Measurements from ENCODE around the gene PRELID3B.
A peak's percentile ranks its signal among the peaks of the same experiment; 100 is the strongest.
"Not testable (repeated sequence)": the region's sequence is repeated elsewhere in the genome, so short reads cannot be mapped to it uniquely, and the experiment has no call there.

The PRELID3B gene

DNA sequence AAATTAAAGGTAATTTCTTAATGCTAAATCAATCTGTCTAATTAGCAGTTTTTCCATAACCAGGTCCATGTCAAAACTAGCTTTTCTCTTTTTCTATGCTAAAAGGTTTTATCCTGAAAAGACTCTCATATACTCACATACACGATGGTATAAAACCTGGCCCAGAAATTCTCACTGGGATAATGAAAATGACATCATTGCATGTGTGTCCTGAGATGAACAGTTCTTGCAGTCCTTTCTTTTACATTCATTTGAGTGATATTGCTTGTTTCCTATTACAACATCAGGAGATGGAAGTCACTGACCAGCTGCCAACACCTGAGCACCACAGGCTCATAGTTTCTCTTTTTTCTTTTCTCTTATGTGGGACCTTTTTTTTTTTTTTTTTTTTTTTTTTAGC, 7.9 kb upstream of the PRELID3B start:
- DNase-seq = no peak

DNA sequence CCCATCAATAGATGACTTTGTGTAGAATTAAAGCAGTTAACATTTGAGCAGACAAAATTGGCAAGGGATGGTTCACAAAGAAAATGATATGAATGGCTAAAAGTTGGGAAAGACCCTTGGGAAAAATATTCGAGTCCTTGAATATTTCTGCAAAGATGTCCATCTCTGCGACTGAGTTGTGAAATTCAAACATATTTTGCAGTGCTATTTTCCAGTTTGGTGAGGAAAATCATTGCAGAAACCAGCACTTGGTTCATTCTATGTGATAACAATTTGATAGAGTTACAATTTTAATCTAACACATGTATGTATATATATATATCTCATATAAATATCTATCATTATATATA, 6.1 kb upstream of the PRELID3B start:
- DNase-seq = no peak

DNA sequence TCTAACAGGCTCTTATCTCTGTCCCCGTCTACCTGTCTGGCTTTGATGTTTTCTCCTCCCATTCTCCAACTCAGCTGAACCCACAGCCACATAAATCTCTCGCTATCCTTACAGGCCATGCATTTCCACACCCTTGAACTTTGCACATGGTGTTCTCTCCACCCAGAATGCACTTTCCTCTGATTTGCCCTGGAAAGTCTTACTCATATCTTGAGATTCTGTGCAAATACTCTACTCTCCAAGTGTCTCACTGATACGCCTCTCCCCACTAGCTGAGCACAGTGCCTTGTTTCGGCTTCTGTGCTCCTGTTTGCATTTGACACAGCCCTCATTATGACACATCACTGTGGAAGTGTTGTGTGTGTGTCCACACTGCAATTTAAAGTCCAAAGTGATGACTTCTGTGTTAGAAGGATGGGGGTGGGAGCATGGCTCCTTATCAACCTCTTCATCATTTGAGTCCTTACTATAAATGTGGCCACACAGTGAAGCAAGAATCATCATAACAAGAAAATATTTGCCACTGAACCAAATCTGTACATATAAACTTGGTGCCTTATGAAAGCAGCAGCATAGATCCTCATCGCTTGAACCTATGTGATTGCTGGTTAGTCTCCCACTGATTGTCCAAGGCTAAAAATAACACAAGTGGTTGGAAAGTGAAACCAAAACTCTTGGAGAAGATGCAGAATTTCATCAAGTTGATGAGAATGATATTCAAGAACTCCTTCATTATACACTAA, 5.5 kb upstream of the PRELID3B start:
- no peak for DNase-seq

DNA sequence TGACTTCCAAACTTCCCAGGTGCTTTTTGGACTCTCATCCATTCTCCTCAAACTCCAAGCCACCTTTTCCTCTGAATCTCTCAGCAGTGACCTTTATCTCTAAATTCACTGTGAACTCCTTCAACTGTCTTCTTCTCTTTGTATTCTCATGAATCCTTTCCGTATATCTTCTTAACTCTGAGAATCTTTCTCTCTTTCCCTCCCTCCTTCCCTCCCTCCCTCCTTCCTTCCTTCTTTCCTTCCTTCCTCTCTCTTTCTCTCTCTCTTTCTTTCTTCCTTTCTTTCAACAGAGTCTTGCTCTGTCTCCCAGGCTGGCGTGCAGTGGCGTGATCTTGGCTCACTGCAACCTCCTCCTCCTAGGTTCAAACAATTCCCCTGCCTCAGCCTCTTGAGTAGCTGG, 4.3 kb upstream of the PRELID3B start:
- DNase-seq = no peak

DNA sequence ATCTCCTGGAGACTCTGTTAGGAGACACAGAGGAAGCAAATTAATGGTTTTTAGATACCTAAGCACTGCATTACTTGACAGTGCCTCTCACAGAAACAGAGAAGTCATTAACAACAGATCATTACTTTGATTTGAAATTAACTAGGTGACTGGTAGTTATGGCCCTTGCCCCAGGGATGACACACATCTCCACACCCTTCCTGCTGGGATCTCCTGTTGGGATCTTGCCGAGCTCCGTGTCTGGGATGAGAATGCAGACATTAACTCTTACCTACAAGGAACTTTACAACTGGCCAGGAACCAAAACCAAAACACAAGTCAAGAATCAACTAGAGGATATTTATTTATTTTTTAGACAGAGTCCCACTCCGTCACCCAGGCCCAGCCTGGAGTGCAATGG, 2.2 kb upstream of the PRELID3B start:
- DNase-seq = no peak

DNA sequence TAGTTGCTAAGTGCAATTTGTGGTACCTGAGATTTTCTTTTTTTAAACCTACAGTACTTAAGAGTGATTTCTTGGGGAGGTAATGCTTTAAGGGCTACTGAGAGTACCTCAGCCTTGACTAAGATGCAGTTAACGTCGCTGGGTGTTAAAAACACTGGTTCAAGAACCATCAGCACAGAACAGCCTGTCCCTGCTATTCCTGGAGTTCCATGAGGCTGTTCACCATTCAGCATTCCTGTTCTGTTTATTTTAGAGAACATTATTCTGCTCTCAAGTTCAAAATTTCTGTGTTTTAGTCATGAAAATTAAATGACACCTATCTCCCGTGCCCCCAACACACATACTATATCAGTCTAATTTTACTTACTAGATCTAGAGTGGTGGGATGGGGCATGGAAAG, 1.7 kb upstream of the PRELID3B start:
- DNase-seq = no peak

DNA sequence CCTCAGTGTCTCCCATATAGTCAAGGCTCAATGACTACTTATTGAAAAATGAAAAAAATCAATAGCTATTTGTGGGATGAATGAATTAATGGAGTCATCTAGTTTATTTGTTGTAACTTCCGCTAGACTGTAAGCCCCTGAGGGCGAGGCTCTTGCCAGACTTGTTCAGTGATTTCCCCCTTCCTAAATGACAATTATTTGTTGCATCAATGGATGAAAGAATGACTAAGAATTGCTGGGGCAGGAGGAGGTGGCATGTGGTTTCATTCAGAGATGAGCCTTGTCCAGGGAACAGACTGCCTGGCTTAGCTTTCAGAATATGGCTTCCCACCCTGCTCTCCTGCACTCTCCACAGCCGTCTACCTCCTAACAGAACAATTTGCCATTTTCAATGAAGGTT, 1.1 kb upstream of the PRELID3B start:
- DNase-seq = no peak

DNA sequence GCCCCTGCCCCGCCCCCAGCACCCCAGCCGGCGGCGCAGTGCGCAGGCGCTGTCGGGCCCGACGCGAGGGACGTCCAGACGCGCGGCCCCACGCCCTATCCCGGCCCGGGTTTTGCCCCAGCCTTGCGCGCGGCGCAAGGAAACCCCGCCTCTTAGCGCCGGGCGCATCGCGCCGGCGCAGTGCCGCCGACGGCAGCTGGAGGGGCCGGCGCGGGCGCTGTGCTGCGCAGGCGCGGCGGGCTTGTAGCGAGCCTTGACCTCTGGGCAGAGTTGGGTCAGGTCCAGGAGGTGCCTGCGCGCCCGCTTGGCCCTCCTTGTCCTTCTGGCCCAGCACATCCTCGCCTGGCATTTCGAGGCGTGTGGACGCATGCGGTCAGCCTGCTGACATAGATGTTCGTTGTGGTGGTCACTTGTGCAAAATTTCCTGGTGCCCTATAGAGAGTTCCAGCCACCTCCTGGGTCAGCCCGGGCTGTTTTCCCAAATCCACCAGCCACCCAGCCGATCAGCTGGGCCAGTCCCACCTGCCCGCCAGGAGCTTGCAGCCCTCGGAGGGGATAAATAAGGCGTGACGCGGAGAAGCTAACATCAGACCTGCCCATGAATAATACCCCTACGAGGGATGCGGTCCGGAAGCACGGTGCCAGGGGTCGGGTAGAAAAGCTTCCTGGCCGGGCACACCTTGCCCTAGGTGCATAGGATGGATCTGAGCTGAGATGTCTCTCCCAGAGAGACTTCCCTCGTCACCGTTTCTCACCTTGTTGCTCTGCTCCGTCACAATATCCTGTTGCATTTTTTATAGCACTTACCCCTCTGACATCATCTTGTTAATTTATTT, 428 bp upstream of the PRELID3B start:
- DNase-seq = peak in 57 of 58 donors; percentile 32 to 93 (median 85)

DNA sequence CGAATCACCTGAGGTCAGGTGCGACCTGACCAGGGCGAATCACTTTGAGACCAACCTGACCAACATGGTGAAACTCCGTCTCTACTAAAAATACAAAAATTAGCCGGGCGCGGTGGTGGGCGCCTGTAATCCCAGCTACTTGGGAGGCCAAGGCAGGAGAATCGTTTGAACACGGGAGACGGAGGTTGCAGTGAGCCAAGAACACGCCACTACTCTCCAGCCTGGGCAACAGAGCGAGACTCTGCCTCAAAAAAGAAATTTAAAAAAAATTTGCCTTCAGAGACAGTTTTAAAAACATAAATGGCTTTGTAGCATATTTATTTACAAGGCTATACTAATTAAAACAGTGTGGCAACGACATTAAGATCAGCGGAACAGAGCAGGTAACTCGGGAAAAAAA, 1.1 kb downstream of the PRELID3B start:
- DNase-seq = not testable (repeated sequence)

DNA sequence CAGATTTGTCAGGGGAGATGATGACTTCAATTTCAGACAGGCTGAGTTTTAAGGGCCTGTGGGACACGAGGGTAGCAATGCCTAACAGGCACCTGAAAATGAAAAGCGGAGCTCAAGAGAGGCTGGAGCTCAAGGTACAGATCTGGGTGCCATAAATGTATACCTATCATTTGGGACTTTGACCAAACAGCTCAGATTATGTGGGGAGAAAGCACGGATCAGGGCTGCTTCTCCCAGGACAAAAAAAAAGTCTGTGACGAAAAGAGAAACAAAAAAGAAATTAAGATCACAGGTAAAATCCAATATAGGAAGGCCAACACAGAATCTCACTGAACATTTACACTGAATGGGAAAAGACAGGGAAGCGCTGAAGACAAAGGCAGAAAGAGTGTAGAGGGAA, 1.9 kb downstream of the PRELID3B start:
- no peak for DNase-seq

DNA sequence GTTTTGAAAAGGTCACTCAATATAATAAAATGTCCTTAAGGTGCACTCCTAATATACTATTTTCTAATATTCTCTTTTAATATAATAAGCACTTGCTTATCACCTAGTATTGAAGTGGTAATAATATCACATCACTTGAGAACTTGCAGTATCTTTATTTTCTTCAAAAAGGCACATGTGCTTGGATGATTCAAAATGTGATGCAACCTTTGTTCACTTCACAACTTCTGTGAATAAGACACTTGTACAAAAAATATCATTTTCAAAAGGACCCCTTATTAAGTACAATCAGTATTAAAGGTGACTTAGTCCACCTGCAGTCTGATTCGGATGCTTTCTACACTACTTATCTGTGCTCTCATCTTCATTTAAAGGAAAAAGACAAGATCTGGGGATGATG, 3.4 kb downstream of the PRELID3B start:
- DNase-seq = no peak

DNA sequence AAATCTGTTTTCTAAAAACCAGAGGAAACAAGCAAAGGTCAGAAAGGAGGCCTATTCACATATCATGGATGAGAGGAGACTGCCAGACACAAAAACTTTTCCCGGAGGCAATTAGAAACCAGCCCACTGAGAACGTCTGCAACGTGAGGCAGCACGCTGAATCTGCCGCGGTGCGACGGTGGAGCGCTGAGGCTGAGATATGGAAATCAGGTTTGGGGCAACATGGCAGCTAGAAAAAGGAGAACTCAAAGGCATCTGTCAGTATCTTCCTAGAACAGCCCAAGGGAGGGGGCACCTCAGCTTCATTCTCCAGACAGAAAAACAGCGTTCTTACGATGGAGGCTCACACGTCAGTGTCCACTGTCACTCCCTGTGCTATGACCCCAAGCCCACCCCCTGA, 5.2 kb downstream of the PRELID3B start:
- no peak for DNase-seq

DNA sequence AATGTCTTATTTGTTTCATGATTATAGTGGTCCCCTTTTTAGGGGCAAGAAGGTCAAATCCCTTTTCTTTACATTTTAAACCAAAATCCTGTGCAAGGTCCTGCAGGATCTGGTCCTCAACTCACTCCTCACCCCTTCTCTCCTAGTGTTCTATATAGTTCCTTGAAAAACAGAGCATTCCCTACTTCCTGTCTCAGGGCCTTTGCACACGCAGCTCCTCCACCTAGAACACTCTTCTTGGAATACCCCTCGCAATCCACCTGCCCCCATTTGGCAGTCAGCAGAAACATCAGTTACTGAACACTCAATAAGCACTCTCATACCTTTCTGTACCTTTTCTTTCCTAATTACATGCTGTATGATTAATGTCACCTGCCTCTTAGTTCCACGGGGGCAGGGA, 7.2 kb downstream of the PRELID3B start:
- no peak for DNase-seq

DNA sequence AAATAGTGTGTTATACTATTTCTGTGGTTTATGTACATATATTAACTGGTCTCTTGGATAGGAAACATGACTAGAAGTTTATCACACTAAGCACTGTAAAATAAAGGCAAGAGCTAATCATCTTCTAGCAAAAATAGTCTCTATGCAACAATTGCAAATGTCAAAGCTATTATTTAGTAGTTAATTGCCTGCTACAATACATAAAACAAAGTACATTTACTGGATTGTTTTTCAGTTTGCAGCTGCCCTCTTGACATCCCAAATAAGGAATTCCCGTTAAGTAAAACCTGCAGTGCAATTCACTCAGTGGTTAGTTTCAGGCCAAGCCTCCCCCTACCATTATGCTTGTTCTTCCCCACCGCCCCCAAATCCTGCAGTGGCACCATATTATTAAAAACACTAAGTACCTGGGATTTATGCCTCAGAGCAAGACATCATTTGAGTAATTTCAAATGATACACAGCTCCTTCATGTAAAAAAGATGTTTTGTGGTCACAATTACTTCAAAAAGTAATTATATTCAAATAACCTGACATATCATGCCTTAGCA, 8.9 kb downstream of the PRELID3B start:
- no peak for DNase-seq

DNA sequence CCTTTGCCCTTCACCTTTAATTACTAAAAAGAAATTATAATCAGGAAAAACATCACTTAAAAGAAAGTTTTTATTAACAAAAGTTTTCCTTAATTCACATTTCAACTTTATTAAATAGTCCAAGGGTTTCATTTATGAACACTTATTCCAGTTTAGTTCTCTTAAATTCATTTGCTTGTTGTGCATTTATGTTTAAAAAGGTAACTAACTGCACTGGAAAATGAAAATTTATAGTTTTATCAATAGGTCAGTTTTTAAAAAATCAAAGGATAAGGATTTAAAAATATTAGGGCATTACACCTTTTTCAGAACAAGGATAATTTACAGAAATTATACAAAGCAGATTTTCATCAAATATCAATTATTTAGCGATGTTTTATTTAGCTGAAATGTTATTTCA, 9.5 kb downstream of the PRELID3B start:
- no peak for DNase-seq

DNA sequence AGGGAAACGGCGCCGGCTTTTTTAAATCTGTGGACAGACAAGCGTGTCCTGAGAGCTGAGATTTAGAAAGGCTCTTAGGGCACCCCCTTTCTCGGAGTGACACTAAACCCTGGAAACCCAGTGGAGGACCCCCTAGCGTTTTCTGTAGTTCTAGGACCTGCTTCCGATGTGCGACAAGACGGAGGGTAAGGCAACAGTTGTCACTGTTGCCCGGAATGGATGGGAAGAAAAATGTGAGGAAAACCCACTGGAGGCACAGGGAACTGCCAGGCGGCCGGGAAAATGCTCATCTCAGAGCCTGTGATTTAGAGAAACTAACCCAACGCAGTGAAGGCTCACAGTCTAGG, 9.9 kb downstream of the PRELID3B start:
- peak in 2 of 58 donors; percentile 53 to 59 for DNase-seq

DNA sequence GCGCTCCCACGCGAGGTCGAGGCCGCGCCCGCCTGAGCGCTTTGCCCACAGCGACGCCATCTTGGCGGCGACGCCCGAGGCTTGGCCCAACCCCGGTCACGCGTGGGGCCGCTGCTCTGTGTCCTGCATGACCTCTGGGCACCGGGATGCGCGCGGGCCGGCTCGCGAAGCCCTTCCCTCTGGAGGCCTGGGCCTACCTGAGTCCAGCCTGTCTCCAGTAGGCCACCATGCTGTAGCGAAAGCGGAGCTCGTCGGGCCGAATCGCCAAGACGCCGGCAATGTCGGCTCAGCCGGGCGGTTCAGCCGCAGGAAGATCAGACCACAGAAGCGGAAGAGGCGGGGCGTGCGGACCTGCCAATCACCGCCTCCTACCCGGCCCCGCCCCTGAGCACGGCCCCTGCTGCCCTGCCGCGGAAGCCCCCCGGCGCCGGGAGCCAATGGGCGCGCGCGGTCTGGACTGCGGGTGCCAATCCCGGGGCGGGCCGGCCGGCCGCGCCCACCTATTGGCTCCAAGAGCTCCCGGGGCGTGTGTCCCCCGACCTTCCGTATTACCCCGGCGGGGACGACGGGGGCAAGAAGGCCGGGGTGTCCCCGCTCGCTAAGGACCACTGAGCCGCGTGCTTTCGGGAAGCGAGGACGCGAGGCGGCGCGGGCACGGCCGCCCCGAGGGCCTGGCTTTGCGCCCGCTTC, 10.4 kb downstream of the PRELID3B start, which contains the start of gene ATP5F1E:
Gene ATP5F1E, minus strand, starts transcription at position 313 of the 690 bp plus-strand sequence. Its CDS starts 84 bp downstream, at position 229.
- peak; percentile 64 to 98 (median 94) for DNase-seq

DNA sequence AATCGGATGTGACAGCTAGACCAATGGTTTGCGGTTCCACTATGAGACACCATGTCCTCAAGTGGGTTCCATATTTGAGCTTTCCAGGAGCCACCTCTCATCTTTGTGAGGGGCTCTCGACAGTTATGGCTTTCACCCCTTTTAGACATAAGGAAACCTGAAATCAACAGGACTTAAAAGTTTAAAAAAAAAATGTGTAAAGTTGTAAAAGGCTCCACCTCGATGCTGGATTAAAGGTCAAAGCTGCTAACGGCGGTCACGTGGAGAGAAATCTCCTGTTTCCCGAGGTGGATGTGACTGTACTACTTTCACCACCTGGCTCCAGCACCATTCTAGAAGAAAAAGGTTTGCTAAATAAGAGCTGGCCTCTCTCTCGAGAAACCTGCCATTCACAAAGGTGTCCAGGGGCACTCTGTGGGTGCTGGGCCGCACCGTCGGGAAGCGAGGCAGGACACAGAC, 11.0 kb downstream of the PRELID3B start:
- no peak for DNase-seq

DNA sequence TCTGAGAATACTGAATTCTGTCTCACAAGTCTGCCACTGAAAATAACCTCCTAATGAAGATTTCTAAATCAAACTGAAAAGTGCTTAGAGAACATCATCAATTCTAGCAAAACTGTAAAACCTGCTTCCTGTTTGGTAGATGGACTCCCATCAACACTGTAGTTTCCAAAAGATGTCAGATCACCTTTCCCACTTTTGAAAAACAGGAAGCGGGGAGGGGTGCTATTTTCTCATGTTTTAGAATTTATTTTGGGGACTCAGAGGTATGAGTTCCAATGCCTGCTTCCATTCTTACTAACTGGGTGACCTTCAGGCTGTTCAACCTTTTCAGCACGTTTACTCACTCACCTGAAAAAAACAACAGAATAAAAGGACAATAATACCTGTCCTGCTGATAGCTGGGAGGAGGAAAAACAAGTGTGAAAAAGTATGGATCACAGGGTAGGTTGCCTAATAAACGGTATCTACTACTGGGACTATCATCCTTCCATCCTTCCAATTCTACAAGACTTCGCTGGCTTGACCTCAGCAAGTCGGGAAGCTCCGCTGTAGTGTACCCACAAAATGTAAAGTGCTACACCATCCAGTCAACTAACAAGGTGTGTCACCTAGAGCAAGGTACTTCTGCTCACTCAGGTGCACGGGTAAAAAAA, 11.5 kb downstream of the PRELID3B start:
- DNase-seq = no peak

DNA sequence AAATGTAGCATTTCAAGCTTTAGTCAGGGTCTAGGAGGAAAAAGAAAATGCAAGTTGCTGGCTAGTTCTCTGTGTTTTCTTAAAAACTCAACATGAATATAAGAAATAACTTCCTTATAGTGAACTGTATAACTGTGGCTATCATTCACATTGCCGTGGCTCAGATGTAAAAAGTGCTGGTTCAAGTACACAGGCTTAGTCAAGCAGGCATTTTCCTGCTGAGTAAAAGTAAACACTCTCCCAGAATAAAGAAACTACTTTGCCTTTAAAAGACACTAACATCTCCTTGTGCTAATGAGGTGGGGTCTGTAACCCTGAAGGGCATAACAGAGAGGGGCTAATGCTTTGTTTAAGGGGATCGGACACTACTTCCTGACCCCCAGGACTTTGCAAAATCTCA, 13.8 kb downstream of the PRELID3B start:
- no peak for DNase-seq

DNA sequence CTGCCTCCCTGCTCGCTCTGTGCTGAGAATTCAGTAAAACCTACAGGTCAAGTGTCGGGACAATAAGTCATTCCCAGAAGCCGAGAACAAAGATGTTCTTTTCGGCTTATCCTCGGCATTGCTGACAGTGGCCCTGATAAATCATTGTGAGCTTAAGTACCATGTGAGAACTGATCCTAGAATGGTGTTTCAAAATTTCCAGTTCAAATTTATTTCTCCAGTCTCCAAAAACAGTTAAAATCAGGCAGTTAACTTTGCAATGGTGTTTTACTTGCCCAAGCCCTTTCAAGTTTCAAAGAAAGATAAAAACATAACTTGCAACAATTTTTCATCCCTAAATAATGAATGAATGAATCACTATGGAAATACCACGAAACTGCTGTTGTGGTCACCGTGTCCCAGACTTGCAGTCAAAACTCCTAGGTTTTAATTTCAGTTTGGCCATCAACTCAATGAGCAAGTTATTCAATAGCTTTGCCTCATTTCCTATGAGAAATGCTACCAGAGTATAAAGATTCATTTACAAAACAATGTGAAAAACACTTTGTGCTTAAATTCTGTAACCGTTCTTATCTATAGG, 14.8 kb downstream of the PRELID3B start:
- no peak for DNase-seq
